HCT116 (cell line): Measurements from ENCODE around the gene ZNF433. TPM values are rescaled to one million over a fixed set of nuclear protein-coding genes. Genes with fewer than 3 reads are reported as not detected.

ENCODE experiments used
- ATAC-seq: fragments of 200-7000 bp; cut with Tn5 transposase; 2 replicates; pipeline ENCODE4 v1.9.1; 2020; ENCODE audit warnings: mild to moderate bottlenecking, moderate library complexity
- BruUV-seq: library from RNA; stranded (reverse); fragments of 400-500 nt; replicated peaks from 2 replicates; lab custom pipeline; 2021; lab: Mats Ljungman, UMichigan
- CTCF ChIA-PET: fragments of 300-600 bp; sonication (Branson Sonifier 250); formaldehyde crosslinking; loops from one replicate; lab custom pipeline; 2021; ENCODE audit warnings: antibody characterized with exemption; lab: Charles Lee
- POLR2A ChIA-PET: fragments of 300-600, 350-600 bp; sonication (Branson Sonifier 250); formaldehyde crosslinking; loops from one replicate; lab custom pipeline; 2021; ENCODE audit warnings: antibody characterized with exemption; lab: Charles Lee
- RAD21 ChIA-PET, 2 experiments: fragments of 300-600 bp; sonication (Branson Sonifier 250); formaldehyde crosslinking; loops; one replicate each; lab custom pipeline; 2023; ENCODE audit warnings: low total read pairs in 2 of 2; ENCODE audit not compliant: uncharacterized antibody in 2 of 2, unreplicated experiment in 2 of 2, low non-redundant PET in 1 of 2; lab: Charles Lee
- DNase-seq: peaks from one replicate; pipeline ENCODE4 v3.0.0-alpha.2; 2010; ENCODE audit warnings: low read depth, low spot score
- H2AFZ ChIP-seq: fragments of 200-600 bp; shearing (Covaris generic), sonication (generic); 2 replicates; pipeline ENCODE4 v1.6.1; 2017; ENCODE audit warnings: low read depth, mixed run types, mixed read lengths, antibody characterized with exemption, low read length; ENCODE audit not compliant: poor library complexity, severe bottlenecking
- H3K27ac ChIP-seq: 2 replicates; pipeline ENCODE4 v1.5.1; 2012; ENCODE audit warnings: low read depth, low read length
- H3K27me3 ChIP-seq: fragments of 200-600 bp; sonication (generic); 2 replicates; pipeline ENCODE4 v1.6.1; 2016; ENCODE audit warnings: mixed run types, low read length, mixed read lengths; ENCODE audit not compliant: insufficient read depth
- H3K36me3 ChIP-seq, 2 experiments: fragments of 200-500 bp in 1 of 2; fragments of 200-600 bp in 1 of 2; sonication (Bioruptor generic) in 1 of 2; sonication (generic) in 1 of 2; 2 replicates each; pipeline versions ENCODE4 v1.5.1 to v1.6.1; 2014 to 2016; ENCODE audit warnings: low read length in 2 of 2, inconsistent platforms in 1 of 2, mixed read lengths in 1 of 2, mixed run types in 1 of 2; ENCODE audit not compliant: insufficient read depth in 2 of 2, control insufficient read depth in 1 of 2
- H3K4me1 ChIP-seq, 2 experiments: fragments of 200-600 bp in 1 of 2; sonication (generic) in 1 of 2; 2 replicates each; pipeline versions ENCODE4 v1.5.1 to v1.6.1; 2012 to 2017; ENCODE audit warnings: low read length in 2 of 2, inconsistent platforms in 1 of 2, mild to moderate bottlenecking in 1 of 2, mixed read lengths in 1 of 2, mixed run types in 1 of 2, moderate library complexity in 1 of 2; ENCODE audit not compliant: insufficient read depth in 2 of 2, control insufficient read depth in 1 of 2
- H3K4me2 ChIP-seq: fragments of 200-600 bp; sonication (generic); 2 replicates; pipeline ENCODE4 v1.6.1; 2017; ENCODE audit warnings: mixed run types, low read length, mixed read lengths
- H3K4me3 ChIP-seq, 2 experiments: fragments of 200-600 bp in 1 of 2; sonication (generic) in 1 of 2; replicated peaks in 1 of 2; 2 replicates each; pipeline ENCODE4 v1.5.1; 2011 to 2016; ENCODE audit warnings: low read length in 2 of 2, control low read depth in 1 of 2, low read depth in 1 of 2, mild to moderate bottlenecking in 1 of 2, mixed read lengths in 1 of 2, mixed run types in 1 of 2
- H3K79me2 ChIP-seq: fragments of 200-600 bp; sonication (generic); 2 replicates; pipeline ENCODE4 v1.6.1; 2017; ENCODE audit warnings: mild to moderate bottlenecking, mixed run types, low read length, moderate library complexity, mixed read lengths; ENCODE audit not compliant: insufficient read depth
- H3K9ac ChIP-seq: fragments of 200-600 bp; sonication (generic); 2 replicates; pipeline ENCODE4 v1.6.1; 2016; ENCODE audit warnings: low read length, mixed read lengths
- H3K9me2 ChIP-seq: fragments of 200-600 bp; sonication (generic), shearing (Covaris generic); 2 replicates; pipeline ENCODE4 v1.6.1; 2017; ENCODE audit warnings: mixed run types, mild to moderate bottlenecking, moderate library complexity; ENCODE audit not compliant: insufficient read depth
- H3K9me3 ChIP-seq, 2 experiments: fragments of 200-500 bp in 1 of 2; fragments of 200-600 bp in 1 of 2; sonication (Bioruptor generic) in 1 of 2; sonication (generic) in 1 of 2; 2 replicates each; pipeline ENCODE4 v1.6.1; 2014 to 2017; ENCODE audit warnings: low read length in 2 of 2, mixed read lengths in 2 of 2, inconsistent platforms in 1 of 2, low read depth in 1 of 2, mild to moderate bottlenecking in 1 of 2, mixed run types in 1 of 2, moderate library complexity in 1 of 2; ENCODE audit not compliant: control insufficient read depth in 1 of 2, insufficient read depth in 1 of 2
- H4K20me1 ChIP-seq: fragments of 200-600 bp; sonication (generic), shearing (Covaris generic); 2 replicates; pipeline ENCODE4 v1.6.1; 2017; ENCODE audit warnings: mixed run types, mild to moderate bottlenecking, moderate library complexity; ENCODE audit not compliant: insufficient read depth
- ELF1 ChIP-seq: IDR thresholded peaks from 2 replicates; pipeline ENCODE4 v1.6.1; 2012; ENCODE audit warnings: low read depth, borderline replicate concordance
- EZH2 ChIP-seq: fragments of 200-600 bp; sonication (generic); IDR thresholded peaks from 2 replicates; pipeline ENCODE4 v1.6.1; 2017; ENCODE audit warnings: antibody characterized with exemption, mixed run types
- EZH2phosphoT487 ChIP-seq: fragments of 200-600 bp; IDR thresholded peaks from 2 replicates; pipeline ENCODE4 v1.6.1; 2018; ENCODE audit warnings: antibody characterized with exemption, borderline replicate concordance
- FOSL1 ChIP-seq: IDR thresholded peaks from 2 replicates; pipeline ENCODE4 v1.6.1; 2012; ENCODE audit warnings: low read depth
- JUND ChIP-seq: IDR thresholded peaks from 2 replicates; pipeline ENCODE4 v1.6.1; 2012
- POLR2A ChIP-seq: IDR thresholded peaks from 2 replicates; pipeline ENCODE4 v1.7.0; 2011; ENCODE audit warnings: borderline replicate concordance; ENCODE audit not compliant: insufficient read depth, insufficient read length; ENCODE audit errors: extremely low read depth
- RAD21 ChIP-seq: IDR thresholded peaks from 2 replicates; pipeline ENCODE4 v1.6.1; 2012; ENCODE audit warnings: low read depth, mild to moderate bottlenecking
- SRF ChIP-seq: IDR thresholded peaks from 2 replicates; pipeline ENCODE4 v1.6.1; 2012; ENCODE audit warnings: low read depth
- ZNF274 ChIP-seq: fragments of 200-500 bp; sonication (Bioruptor generic); IDR thresholded peaks from 2 replicates; pipeline ENCODE4 v1.6.1; 2014; ENCODE audit warnings: mild to moderate bottlenecking, low read depth, low read length, inconsistent platforms
- intact Hi-C: fragments of 100-400 bp; cut with micrococcal nuclease; formaldehyde crosslinking; loops from 2 replicates; pipeline ENCODE4 v1.10.0; 2022
- total RNA-seq: library from RNA; stranded (reverse); gene quantifications from one replicate; pipeline ENCODE4 v1.2.1, GENCODE V29; 2021; ENCODE audit not compliant: unreplicated experiment
- TF ChIP-seq, protein P1 (sequence below): IDR thresholded peaks from 2 replicates; pipeline ENCODE4 v1.6.1; 2012
- TF ChIP-seq, protein P2 (sequence below): IDR thresholded peaks from 2 replicates; pipeline ENCODE4 v1.6.1; 2011; ENCODE audit warnings: mild to moderate bottlenecking, low read length, moderate library complexity; ENCODE audit not compliant: insufficient replicate concordance; ENCODE audit errors: extremely low read depth
- TF ChIP-seq, protein P3 (sequence below): IDR thresholded peaks from 2 replicates; pipeline ENCODE4 v1.6.1; 2012; ENCODE audit warnings: low read depth

Gene ZNF433
- total RNA-seq, 1 experiment from 2014 or later: not detected

DNA sequence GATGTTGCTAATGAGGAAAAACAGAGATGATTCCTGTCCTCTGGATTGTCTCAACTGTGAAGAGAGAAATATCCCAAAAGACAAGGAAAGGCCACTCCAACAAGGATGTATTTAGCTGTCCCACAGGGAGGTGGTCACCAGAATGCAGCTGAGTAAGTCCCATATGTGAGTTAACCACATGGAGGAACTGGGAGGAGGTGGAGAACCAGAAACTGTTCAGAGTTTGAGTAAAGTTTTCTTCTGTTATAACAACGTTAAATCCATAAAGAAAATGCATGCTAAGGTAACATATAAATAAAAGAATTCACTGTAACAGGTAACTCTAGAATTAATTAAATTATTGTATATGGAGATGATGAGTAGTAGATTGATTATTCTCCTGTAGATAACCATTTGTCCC, 65.3 kb downstream of the ZNF433 start:
- Histone ChIP-seq H3K79me2 (no peaks in the 10 kb centered on the region), H3K9me2 (no peaks in the 10 kb centered on the region), H3K4me1 (no peaks in the 10 kb centered on the region), H3K27me3 (no peaks in the 10 kb centered on the region), H3K27ac (no peak overlapping the region), H3K9ac (no peak overlapping the region), H2AFZ (no peak overlapping the region), H3K9me3 (no peaks in the 10 kb centered on the region; a peak in 1 of 4 replicates), H3K4me2 (no peak overlapping the region)
- ChIA-PET RAD21 (no interaction called here), CTCF (no interaction called here), POLR2A (no interaction called here)
- no peak for DNase-seq
- TF ChIP-seq ZNF274 (no peak), EZH2phosphoT487 (no peak)
- TF ChIP-seq, all 23 proteins: peak for 0
- intact Hi-C loops: no loop called here
- ATAC-seq: no peak
- no peaks in the 10 kb centered on the region for H4K20me1 ChIP-seq
- no TSS peak for BruUV-seq
- H3K36me3 ChIP-seq: no peaks in the 10 kb centered on the region
- H3K4me3 ChIP-seq: no peak overlapping the region

DNA sequence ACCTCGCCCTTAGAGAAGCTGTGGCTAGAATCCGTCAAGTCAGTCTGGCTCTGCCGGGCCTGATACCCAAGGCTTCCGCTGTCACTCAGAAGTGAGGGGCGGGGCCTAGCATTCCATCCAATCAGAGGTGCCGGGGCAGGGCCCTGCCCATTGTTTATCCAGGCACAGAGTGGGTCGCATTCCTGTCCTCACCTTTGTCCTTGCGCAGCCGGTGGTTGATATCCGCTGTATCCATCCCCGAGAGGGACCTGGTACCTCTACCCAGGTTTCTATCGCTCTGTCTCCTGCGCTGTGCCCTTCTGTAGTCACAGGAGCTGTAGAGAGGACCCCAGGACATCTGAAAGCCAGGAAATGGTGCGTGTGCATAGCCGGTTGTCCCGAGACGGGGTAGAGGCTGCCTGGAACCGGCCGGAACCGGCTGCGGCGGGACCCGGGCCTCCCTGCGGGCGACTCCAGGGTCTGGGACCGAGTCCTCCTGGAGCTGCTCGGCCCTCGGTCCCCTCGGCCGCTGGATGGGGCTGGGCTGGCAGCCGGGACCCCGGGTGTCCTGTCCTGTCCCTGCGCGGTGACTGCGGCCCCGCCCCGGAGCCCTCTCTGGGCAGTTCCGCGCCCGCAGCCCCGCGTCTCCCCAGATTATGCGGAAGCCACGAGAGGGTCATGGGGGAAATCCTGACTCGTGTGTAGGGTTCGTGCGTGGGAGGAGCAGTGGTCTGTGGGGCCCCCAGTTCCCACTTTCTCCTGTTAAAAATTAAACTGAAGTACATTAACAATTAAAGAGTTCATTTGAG, 70.4 kb downstream of the ZNF433 start, which contains the start of gene ZNF763:
ZNF763 (plus strand) TSS at position 183 of the 788 bp plus-strand sequence; CDS start at position 352, 169 bp downstream.
- Histone ChIP-seq H3K79me2 (no peaks in the 10 kb centered on the region), H3K9me2 (no peaks in the 10 kb centered on the region), H3K27me3 (no peaks in the 10 kb centered on the region), H3K36me3 (no peaks in the 10 kb centered on the region), H3K9ac (no peak within 1 kb of the TSS), H3K4me3 (no peak within 1 kb of the TSS), H3K9me3 (peaks cover 0 to 4% of the 10 kb centered on the region in 2 experiments; a peak in 2 of 4 replicates), H3K4me2 (no peak within 1 kb of the TSS), H2AFZ (no peak within 1 kb of the TSS), H4K20me1 (no peaks in the 10 kb centered on the region), H3K27ac (no peak within 1 kb of the TSS), H3K4me1 (no peaks in the 10 kb centered on the region)
- POLR2A ChIA-PET: no interaction called here
- CTCF ChIA-PET: no interaction called here
- intact Hi-C loops: no loop called here
- RAD21 ChIA-PET: no interaction called here
- DNase-seq: no peak
- no peak for ATAC-seq
- TF ChIP-seq ELF1 (no peak), SRF (no peak), JUND (no peak), EZH2 (no peak), POLR2A (no peak), FOSL1 (no peak), RAD21 (no peak)
- TF ChIP-seq, protein P1, sequence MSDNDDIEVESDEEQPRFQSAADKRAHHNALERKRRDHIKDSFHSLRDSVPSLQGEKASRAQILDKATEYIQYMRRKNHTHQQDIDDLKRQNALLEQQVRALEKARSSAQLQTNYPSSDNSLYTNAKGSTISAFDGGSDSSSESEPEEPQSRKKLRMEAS: no peak
- TF ChIP-seq, protein P2, sequence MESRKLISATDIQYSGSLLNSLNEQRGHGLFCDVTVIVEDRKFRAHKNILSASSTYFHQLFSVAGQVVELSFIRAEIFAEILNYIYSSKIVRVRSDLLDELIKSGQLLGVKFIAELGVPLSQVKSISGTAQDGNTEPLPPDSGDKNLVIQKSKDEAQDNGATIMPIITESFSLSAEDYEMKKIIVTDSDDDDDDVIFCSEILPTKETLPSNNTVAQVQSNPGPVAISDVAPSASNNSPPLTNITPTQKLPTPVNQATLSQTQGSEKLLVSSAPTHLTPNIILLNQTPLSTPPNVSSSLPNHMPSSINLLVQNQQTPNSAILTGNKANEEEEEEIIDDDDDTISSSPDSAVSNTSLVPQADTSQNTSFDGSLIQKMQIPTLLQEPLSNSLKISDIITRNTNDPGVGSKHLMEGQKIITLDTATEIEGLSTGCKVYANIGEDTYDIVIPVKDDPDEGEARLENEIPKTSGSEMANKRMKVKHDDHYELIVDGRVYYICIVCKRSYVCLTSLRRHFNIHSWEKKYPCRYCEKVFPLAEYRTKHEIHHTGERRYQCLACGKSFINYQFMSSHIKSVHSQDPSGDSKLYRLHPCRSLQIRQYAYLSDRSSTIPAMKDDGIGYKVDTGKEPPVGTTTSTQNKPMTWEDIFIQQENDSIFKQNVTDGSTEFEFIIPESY: no peak
- TF ChIP-seq, protein P3, sequence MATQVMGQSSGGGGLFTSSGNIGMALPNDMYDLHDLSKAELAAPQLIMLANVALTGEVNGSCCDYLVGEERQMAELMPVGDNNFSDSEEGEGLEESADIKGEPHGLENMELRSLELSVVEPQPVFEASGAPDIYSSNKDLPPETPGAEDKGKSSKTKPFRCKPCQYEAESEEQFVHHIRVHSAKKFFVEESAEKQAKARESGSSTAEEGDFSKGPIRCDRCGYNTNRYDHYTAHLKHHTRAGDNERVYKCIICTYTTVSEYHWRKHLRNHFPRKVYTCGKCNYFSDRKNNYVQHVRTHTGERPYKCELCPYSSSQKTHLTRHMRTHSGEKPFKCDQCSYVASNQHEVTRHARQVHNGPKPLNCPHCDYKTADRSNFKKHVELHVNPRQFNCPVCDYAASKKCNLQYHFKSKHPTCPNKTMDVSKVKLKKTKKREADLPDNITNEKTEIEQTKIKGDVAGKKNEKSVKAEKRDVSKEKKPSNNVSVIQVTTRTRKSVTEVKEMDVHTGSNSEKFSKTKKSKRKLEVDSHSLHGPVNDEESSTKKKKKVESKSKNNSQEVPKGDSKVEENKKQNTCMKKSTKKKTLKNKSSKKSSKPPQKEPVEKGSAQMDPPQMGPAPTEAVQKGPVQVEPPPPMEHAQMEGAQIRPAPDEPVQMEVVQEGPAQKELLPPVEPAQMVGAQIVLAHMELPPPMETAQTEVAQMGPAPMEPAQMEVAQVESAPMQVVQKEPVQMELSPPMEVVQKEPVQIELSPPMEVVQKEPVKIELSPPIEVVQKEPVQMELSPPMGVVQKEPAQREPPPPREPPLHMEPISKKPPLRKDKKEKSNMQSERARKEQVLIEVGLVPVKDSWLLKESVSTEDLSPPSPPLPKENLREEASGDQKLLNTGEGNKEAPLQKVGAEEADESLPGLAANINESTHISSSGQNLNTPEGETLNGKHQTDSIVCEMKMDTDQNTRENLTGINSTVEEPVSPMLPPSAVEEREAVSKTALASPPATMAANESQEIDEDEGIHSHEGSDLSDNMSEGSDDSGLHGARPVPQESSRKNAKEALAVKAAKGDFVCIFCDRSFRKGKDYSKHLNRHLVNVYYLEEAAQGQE: no peak
- no TSS peak for BruUV-seq
